ENCODE measurements around the gene CHSY1. TPM values are rescaled to one million over a fixed set of nuclear protein-coding genes. Genes with fewer than 3 reads are reported as not detected.

The CHSY1 gene
- total and polyA plus RNA-seq, 9 donors = 23.0 to 69.9 (median 33.0) TPM

DNA sequence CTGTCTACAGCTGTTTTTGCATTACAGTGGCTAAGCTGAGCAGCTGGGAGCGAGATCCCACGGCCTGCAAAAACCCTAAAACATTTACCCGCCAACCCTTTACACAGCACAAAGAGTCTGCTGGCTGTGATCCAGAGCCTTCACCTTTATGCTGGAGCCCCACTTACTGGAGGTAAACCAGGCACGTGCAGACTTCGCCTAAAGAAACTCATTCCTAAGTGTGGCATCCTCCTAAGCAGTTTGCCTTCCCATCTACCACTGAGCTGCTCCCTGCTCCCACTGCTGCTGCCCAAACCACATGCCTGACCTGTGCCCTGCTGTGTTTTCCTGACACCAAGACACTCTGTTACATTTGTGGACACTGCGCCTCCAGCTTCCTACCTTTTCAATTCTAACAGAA is 53.0 kb downstream of the CHSY1 start:
- Histone ChIP-seq H3K9me3 (no peaks in the 10 kb centered on the region), H3K4me1 (ENCODE audit: insufficient read depth) (peaks cover 20% of the 10 kb centered on the region), H3K4me3 (no peak overlapping the region), H3K27ac (peak overlapping the region in 1 of 2 donors; percentile 51), H3K36me3 (no peaks in the 10 kb centered on the region), H3K27me3 (no peaks in the 10 kb centered on the region)
- TF ChIP-seq EP300 (IDR thresholded peaks at IDR 0.05) (no peak), POLR2A (IDR thresholded peaks at IDR 0.05) (no peak)
- TF ChIP-seq, protein P1, sequence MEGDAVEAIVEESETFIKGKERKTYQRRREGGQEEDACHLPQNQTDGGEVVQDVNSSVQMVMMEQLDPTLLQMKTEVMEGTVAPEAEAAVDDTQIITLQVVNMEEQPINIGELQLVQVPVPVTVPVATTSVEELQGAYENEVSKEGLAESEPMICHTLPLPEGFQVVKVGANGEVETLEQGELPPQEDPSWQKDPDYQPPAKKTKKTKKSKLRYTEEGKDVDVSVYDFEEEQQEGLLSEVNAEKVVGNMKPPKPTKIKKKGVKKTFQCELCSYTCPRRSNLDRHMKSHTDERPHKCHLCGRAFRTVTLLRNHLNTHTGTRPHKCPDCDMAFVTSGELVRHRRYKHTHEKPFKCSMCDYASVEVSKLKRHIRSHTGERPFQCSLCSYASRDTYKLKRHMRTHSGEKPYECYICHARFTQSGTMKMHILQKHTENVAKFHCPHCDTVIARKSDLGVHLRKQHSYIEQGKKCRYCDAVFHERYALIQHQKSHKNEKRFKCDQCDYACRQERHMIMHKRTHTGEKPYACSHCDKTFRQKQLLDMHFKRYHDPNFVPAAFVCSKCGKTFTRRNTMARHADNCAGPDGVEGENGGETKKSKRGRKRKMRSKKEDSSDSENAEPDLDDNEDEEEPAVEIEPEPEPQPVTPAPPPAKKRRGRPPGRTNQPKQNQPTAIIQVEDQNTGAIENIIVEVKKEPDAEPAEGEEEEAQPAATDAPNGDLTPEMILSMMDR (IDR thresholded peaks at IDR 0.05) = no peak
- 51 to 72% (median 64%) methylated on average over 6 of the region's 6 CpGs for WGBS, 3 donors
- intact Hi-C loops (cut with DNase I) = loop anchor here in 2 of 4 donors (5.0 to 10.0 kb wide), 2 partner anchors 44 to 46 kb away; no protein-coding TSS in a partner anchor
- DNase-seq = peak in 1 of 5 donors; percentile 50

DNA sequence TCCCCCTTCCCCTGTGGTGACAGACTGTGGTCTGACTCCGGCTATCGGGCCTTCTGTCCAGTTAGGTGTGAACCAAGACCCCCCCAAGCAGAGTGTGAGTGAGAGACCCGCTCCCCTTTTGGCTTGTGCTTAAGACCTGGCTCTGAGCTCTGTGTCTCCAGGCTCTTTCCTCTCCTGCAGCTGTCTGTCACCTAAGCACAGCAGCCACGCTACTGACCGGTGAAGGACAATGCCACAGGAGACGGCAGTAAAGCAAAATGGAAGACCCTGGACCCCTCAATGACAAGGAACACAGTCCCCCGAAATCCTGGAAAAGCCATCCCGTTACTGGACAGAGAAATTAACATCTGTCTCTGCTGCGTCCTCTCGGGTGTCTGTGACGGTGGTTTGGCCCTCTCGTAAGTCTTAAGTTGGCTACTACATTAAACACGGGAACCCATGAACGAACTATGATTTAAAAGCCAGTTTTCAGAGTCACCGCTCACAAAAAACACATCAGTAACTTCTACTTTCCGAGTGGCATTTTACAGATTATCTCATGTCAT is 53.7 kb downstream of the CHSY1 start:
- Histone ChIP-seq H3K4me3 (no peak overlapping the region), H3K4me1 (ENCODE audit: insufficient read depth) (peaks cover 19% of the 10 kb centered on the region), H3K9me3 (no peaks in the 10 kb centered on the region), H3K36me3 (no peaks in the 10 kb centered on the region), H3K27me3 (no peaks in the 10 kb centered on the region), H3K27ac (no peak overlapping the region)
- WGBS, 3 donors = 84 to 92% (median 91%) methylated on average over 16 of the region's 16 CpGs
- intact Hi-C loops (cut with DNase I) = loop anchor here in 2 of 4 donors (5.0 to 10.0 kb wide), 2 partner anchors 44 to 47 kb away; no protein-coding TSS in a partner anchor
- DNase-seq = no peak
- TF ChIP-seq, protein P1 (IDR thresholded peaks at IDR 0.05) = no peak
- TF ChIP-seq POLR2A (IDR thresholded peaks at IDR 0.05) (no peak), EP300 (IDR thresholded peaks at IDR 0.05) (no peak)

DNA sequence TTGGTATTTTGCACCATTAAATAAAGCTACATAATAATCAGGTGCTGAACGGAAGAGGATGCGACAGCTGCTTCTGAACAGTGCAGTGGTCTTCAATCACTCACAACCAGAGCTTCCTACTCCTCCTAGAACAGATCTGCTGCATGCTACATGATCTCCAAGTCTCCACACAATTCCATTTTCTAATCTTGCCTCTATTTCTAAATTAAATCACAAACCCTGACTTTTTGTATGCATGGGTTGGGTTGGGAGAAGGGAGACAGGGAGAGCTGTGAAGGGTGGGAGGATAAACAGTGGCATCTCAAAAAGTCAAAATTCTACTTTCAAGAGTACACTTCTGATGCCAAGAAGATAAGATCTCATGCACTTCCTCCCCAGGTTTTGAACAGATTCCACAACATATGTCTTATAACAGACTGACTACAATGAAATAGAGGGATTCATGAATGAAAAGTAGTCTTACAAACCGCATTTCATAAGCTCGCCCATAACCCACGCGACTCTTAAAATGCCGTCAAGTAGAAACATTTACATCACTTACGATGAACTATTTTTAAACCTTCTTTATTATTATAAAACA is 57.2 kb downstream of the CHSY1 start:
- H3K4me1 ChIP-seq (ENCODE audit: insufficient read depth) = peaks cover 29% of the 10 kb centered on the region
- no peaks in the 10 kb centered on the region for H3K9me3 ChIP-seq
- WGBS, 3 donors = 73 to 79% (median 76%) methylated on average over 8 of the region's 8 CpGs
- TF ChIP-seq POLR2A (IDR thresholded peaks at IDR 0.05) = no peak
- no peak for TF ChIP-seq EP300 (IDR thresholded peaks at IDR 0.05)
- TF ChIP-seq, protein P1 (IDR thresholded peaks at IDR 0.05) = no peak
- H3K36me3 ChIP-seq = no peaks in the 10 kb centered on the region
- H3K27me3 ChIP-seq = no peaks in the 10 kb centered on the region
- H3K4me3 ChIP-seq = no peak overlapping the region
- intact Hi-C loops (cut with DNase I) = loop anchor here in 2 of 4 donors (5.0 to 10.0 kb wide), 2 partner anchors 48 to 50 kb away; no protein-coding TSS in a partner anchor
- DNase-seq = no peak
- peak overlapping the region in 1 of 2 donors; percentile 74 for H3K27ac ChIP-seq

DNA sequence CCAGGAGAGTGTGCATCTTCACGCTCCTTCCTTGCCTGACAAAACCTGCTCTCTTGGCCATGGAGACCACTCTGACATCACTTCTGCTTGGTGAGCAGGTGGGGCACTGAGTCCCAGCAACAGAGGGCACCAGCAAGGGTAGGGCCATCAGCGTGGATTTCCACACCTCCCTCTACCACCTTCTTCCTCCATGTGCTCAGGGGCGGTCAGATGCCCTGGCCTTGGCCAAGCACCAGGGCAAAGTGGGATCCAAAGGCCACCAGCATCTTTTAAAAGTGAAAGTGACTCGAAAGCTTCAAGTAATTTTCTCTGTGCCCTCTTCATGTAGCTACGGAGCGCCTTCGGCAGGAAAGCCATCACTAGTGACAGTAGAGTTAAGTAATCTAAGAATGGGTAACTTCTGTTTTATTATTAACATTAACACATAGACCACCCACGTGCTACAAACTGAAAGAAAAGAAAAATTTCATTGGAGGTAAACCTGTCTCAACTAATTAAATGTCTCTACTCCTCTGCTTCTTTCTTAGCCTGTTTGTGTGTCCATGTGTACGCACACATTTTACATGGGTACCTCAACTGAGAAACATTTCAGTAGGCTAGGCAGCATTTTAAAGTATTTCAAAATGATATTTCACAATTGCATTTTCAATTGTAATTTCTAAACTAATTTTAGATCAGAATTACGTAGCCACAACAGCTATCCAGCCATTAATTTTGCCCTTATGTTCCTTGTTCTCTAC is 57.9 kb downstream of the CHSY1 start:
- Histone ChIP-seq H3K4me1 (ENCODE audit: insufficient read depth) (peaks cover 34% of the 10 kb centered on the region), H3K27me3 (no peaks in the 10 kb centered on the region), H3K27ac (peak overlapping the region; percentile 40 to 74), H3K4me3 (no peak overlapping the region), H3K9me3 (no peaks in the 10 kb centered on the region), H3K36me3 (no peaks in the 10 kb centered on the region)
- WGBS, 3 donors = 50 to 61% (median 61%) methylated on average over 10 of the region's 10 CpGs
- TF ChIP-seq, protein P1 (IDR thresholded peaks at IDR 0.05) = no peak
- TF ChIP-seq EP300 (IDR thresholded peaks at IDR 0.05) = no peak
- no peak for TF ChIP-seq POLR2A (IDR thresholded peaks at IDR 0.05)
- intact Hi-C loops (cut with DNase I) = loop anchor here in 1 of 4 donors (10.0 kb wide), 1 partner anchor 51 kb away; no protein-coding TSS in a partner anchor
- DNase-seq = no peak
